Neuronal stem cell (in vitro differentiated cells): Measurements from ENCODE around the gene ROPN1.
"Not testable (repeated sequence)": the region's sequence is repeated elsewhere in the genome, so short reads cannot be mapped to it uniquely, and the experiment has no call there.

Experiments used
- DNase-seq: peaks from one replicate; pipeline ENCODE4 v3.0.0-alpha.2; 2013; ENCODE audit warnings: low spot score
- H2AFZ ChIP-seq: one replicate; pipeline ENCODE4 v1.6.1; 2013; ENCODE audit warnings: mild to moderate bottlenecking, low read length, inconsistent platforms
- H2AK5ac ChIP-seq: 2 replicates; pipeline ENCODE4 v1.6.1; 2013; ENCODE audit warnings: low read depth, mild to moderate bottlenecking, inconsistent platforms, low read length, moderate library complexity, mixed read lengths
- H2BK120ac ChIP-seq: 2 replicates; pipeline ENCODE4 v1.6.1; 2013; ENCODE audit warnings: low read depth, mild to moderate bottlenecking, inconsistent platforms, low read length, moderate library complexity, mixed read lengths
- H2BK12ac ChIP-seq: one replicate; pipeline ENCODE4 v1.6.1; 2013; ENCODE audit warnings: low read length, inconsistent platforms
- H2BK15ac ChIP-seq: 2 replicates; pipeline ENCODE4 v1.6.1; 2013; ENCODE audit warnings: mild to moderate bottlenecking, low read length, inconsistent platforms, mixed read lengths
- H2BK5ac ChIP-seq: one replicate; pipeline ENCODE4 v1.6.1; 2013; ENCODE audit warnings: inconsistent platforms, mild to moderate bottlenecking, low read length, moderate library complexity
- H3K14ac ChIP-seq: one replicate; pipeline ENCODE4 v1.6.1; 2013; ENCODE audit warnings: low read length, inconsistent platforms
- H3K18ac ChIP-seq: 2 replicates; pipeline ENCODE4 v1.6.1; 2013; ENCODE audit warnings: low read length, inconsistent platforms
- H3K23ac ChIP-seq: 2 replicates; pipeline ENCODE4 v1.6.1; 2013; ENCODE audit warnings: low read depth, mild to moderate bottlenecking, mixed read lengths, low read length, inconsistent platforms; ENCODE audit not compliant: poor library complexity
- H3K27ac ChIP-seq: replicated peaks from 3 replicates; pipeline ENCODE4 v1.5.1; 2013; ENCODE audit warnings: low read length, inconsistent platforms
- H3K27me3 ChIP-seq, 3 experiments: 2 replicates each; pipeline ENCODE4 v1.6.1; 2013; ENCODE audit warnings: low read length in 3 of 3, mild to moderate bottlenecking in 2 of 3, inconsistent platforms in 1 of 3, low read depth in 1 of 3, mixed read lengths in 1 of 3, moderate library complexity in 1 of 3; ENCODE audit not compliant: control insufficient read depth in 3 of 3, insufficient read depth in 3 of 3
- H3K36me3 ChIP-seq, 2 donors: replicated peaks in 1 of 2; 2 replicates each; pipeline ENCODE4 v1.6.1; 2013; ENCODE audit warnings: low read length in 2 of 2; ENCODE audit not compliant: control insufficient read depth in 2 of 2, insufficient read depth in 2 of 2
- H3K4ac ChIP-seq: 2 replicates; pipeline ENCODE4 v1.6.1; 2013; ENCODE audit warnings: inconsistent platforms, mild to moderate bottlenecking, low read length, moderate library complexity
- H3K4me1 ChIP-seq, 2 donors: 1 replicate in 1 of 2; 2 replicates in 1 of 2; pipeline ENCODE4 v1.6.1; 2013; ENCODE audit warnings: low read length in 2 of 2, low read depth in 1 of 2; ENCODE audit not compliant: control insufficient read depth in 2 of 2, insufficient read depth in 1 of 2
- H3K4me2 ChIP-seq: one replicate; pipeline ENCODE4 v1.6.1; 2013; ENCODE audit warnings: mild to moderate bottlenecking, low read length, inconsistent platforms; ENCODE audit not compliant: insufficient read depth, poor library complexity, severe bottlenecking
- H3K4me3 ChIP-seq, 2 donors: 2 replicates each; pipeline ENCODE4 v1.5.1; 2013; ENCODE audit warnings: low read length in 2 of 2, mild to moderate bottlenecking in 2 of 2, inconsistent platforms in 1 of 2, moderate library complexity in 1 of 2
- H3K79me1 ChIP-seq: one replicate; pipeline ENCODE4 v1.6.1; 2013; ENCODE audit warnings: low read depth, mild to moderate bottlenecking, inconsistent platforms, low read length, moderate library complexity
- H3K9ac ChIP-seq: one replicate; pipeline ENCODE4 v1.6.1; 2013; ENCODE audit warnings: mild to moderate bottlenecking, low read depth, low read length, inconsistent platforms; ENCODE audit not compliant: poor library complexity
- H3K9me3 ChIP-seq, 2 donors: replicated peaks in 1 of 2; 2 replicates each; pipeline versions ENCODE3 to v1.6.1; 2013; ENCODE audit warnings: low read length in 2 of 2, mild to moderate bottlenecking in 2 of 2, inconsistent platforms in 1 of 2, low read depth in 1 of 2, mixed read lengths in 1 of 2, moderate library complexity in 1 of 2; ENCODE audit not compliant: control insufficient read depth in 2 of 2, insufficient read depth in 1 of 2
- H4K8ac ChIP-seq: one replicate; pipeline ENCODE4 v1.6.1; 2013; ENCODE audit warnings: low read depth, mild to moderate bottlenecking, inconsistent platforms, low read length, moderate library complexity
- H4K91ac ChIP-seq: one replicate; pipeline ENCODE4 v1.6.1; 2013; ENCODE audit warnings: low read length, low read depth, mild to moderate bottlenecking, inconsistent platforms; ENCODE audit not compliant: poor library complexity
- WGBS, 2 donors: extraction: QIAGEN DNeasy Blood & Tissue Kit; methylation state at CpG; one replicate each; pipeline ENCODE4 v1.1.7; 2013; ENCODE audit warnings: missing lambda C conversion rate in 2 of 2, mixed read lengths in 1 of 2; ENCODE audit not compliant: insufficient read length in 2 of 2, insufficient replicate concordance in 1 of 2; ENCODE audit errors: extremely low coverage in 2 of 2; 5-methylcytosine and 5-hydroxymethylcytosine counted together

The ROPN1 gene

GRCh38 chr3:124032881-124033359 is 41.0 kb upstream of the ROPN1 start:
- Histone ChIP-seq H2BK5ac (peak overlapping the region; percentile 97), H3K4ac (no peak overlapping the region), H2BK15ac (peak overlapping the region; percentile 96), H3K18ac (peak overlapping the region; percentile 100), H3K14ac (no peak overlapping the region), H3K4me3 (peak overlapping the region; percentile 96), H3K4me2 (peak overlapping the region; percentile 85), H3K79me1 (peaks cover 4% of the 10 kb centered on the region), H3K9ac (peak overlapping the region; percentile 92), H3K9me3 (peaks cover 0 to 8% of the 10 kb centered on the region in 2 donors), H2AFZ (peak overlapping the region; percentile 99), H4K8ac (no peak overlapping the region), H3K4me1 (peaks cover 11% of the 10 kb centered on the region in 2 donors), H3K27ac (peak overlapping the region; percentile 85), H3K23ac (no peak overlapping the region), H2BK120ac (peak overlapping the region; percentile 99), H3K27me3 (no peaks in the 10 kb centered on the region), H4K91ac (no peak overlapping the region), H3K36me3 (no peaks in the 10 kb centered on the region), H2AK5ac (no peak overlapping the region), H2BK12ac (peak overlapping the region; percentile 23)
- WGBS, 2 donors: no CpG with 5 or more reads among the region's 48 CpGs
- peak; percentile 92 for DNase-seq

DNA sequence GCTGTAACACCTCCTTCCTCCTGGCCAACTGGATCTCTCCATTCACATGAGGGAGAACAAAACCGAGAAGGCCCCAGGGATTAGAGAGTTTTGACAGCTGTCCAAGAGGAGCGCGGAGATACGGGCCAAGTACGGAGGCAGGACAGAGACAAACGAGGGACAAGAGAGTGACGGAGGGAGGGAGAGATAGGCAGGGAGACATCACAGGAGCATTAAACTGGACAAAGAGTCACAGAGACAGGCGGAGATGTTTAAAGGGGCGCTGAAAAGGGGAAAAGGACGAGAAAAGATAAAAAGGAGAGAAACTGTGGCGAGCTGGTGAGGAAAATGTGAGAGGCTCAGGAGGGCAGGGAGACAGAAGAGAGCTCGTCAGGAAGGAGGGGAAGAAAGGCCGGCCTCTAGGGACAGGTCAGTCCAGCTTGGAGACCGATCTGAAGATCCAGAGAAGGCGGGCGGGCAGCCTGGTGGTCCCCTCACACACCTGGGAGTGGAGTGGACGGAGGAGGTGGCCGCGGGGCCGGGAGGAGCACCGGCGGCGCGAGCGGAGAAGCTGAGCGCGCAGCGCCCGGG is 40.5 kb upstream of the ROPN1 start:
- Histone ChIP-seq H3K79me1 (peaks cover 4% of the 10 kb centered on the region), H3K14ac (peak overlapping the region; percentile 47), H3K36me3 (no peaks in the 10 kb centered on the region), H3K9ac (peak overlapping the region; percentile 92), H3K4me2 (peak overlapping the region; percentile 85), H4K91ac (no peak overlapping the region), H3K27ac (peak overlapping the region; percentile 85), H2BK12ac (peak overlapping the region; percentile 23), H3K27me3 (no peaks in the 10 kb centered on the region), H3K18ac (peak overlapping the region; percentile 98), H2BK15ac (peak overlapping the region; percentile 68), H3K4me1 (peaks cover 11% of the 10 kb centered on the region in 2 donors), H2AFZ (peak overlapping the region; percentile 99), H2AK5ac (no peak overlapping the region), H2BK120ac (peak overlapping the region; percentile 2), H3K4ac (no peak overlapping the region), H4K8ac (no peak overlapping the region), H3K9me3 (peaks cover 0 to 8% of the 10 kb centered on the region in 2 donors), H3K23ac (no peak overlapping the region), H3K4me3 (peak overlapping the region; percentile 82 to 96), H2BK5ac (peak overlapping the region; percentile 97)
- no CpG with 5 or more reads among the region's 29 CpGs for WGBS, 2 donors
- peak; percentile 48 for DNase-seq

GRCh38 chr3:124026516-124026915 is 34.6 kb upstream of the ROPN1 start:
- Histone ChIP-seq H4K91ac (no peak overlapping the region), H2BK12ac (no peak overlapping the region), H3K27me3 (no peaks in the 10 kb centered on the region)

DNA sequence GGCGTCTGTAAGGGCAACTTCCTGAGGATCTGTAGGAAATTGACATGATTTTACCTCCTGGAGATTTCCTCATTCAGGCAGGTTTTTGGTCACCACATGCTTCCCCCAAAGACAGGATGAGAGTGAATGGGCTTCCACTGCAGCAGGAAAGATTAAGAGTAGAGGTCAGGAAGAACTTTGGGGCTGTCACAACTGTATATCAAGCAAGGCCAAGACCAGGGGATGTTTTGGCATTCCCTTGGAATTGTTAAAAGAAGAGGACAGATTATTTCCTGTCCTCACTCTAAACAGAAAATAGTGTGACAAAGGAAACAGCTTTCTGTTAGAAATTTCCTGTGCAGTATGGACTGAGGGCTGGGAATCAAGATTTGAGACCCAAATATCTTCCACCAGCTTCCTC is 31.6 kb upstream of the ROPN1 start:
- not testable (repeated sequence) for H3K4ac ChIP-seq, H2AK5ac ChIP-seq, H3K9me3 ChIP-seq, H3K36me3 ChIP-seq, H2BK5ac ChIP-seq, H2BK12ac ChIP-seq, H3K27ac ChIP-seq, H3K27me3 ChIP-seq, H4K91ac ChIP-seq, H3K23ac ChIP-seq, H2AFZ ChIP-seq, H2BK15ac ChIP-seq, H3K4me3 ChIP-seq, H3K18ac ChIP-seq, H4K8ac ChIP-seq, H3K4me1 ChIP-seq, H2BK120ac ChIP-seq, H3K14ac ChIP-seq, H3K79me1 ChIP-seq, H3K4me2 ChIP-seq, DNase-seq, H3K9ac ChIP-seq
- no CpG with 5 or more reads among the region's 1 CpG for WGBS, 2 donors

More at GRCh38 chr3:124026516-124026915, 34.6 kb upstream of the ROPN1 start:
- no peak overlapping the region for H2AK5ac ChIP-seq
- no peak overlapping the region for H4K8ac ChIP-seq
- no peak for DNase-seq
- no peaks in the 10 kb centered on the region for H3K4me1 ChIP-seq
- H2BK120ac ChIP-seq: no peak overlapping the region
- no peaks in the 10 kb centered on the region for H3K9me3 ChIP-seq
- no peak overlapping the region for H2AFZ ChIP-seq
- H3K36me3 ChIP-seq: no peaks in the 10 kb centered on the region
- H2BK15ac ChIP-seq: no peak overlapping the region
- H3K4ac ChIP-seq: no peak overlapping the region
- no CpG with 5 or more reads among the region's 4 CpGs for WGBS, 2 donors
- no peak overlapping the region for H3K9ac ChIP-seq
- H3K14ac ChIP-seq: no peak overlapping the region
- no peak overlapping the region for H3K27ac ChIP-seq
- H3K4me2 ChIP-seq: no peak overlapping the region
- no peaks in the 10 kb centered on the region for H3K79me1 ChIP-seq
- H3K18ac ChIP-seq: no peak overlapping the region
- no peak overlapping the region for H3K23ac ChIP-seq
- no peak overlapping the region for H3K4me3 ChIP-seq
- H2BK5ac ChIP-seq: no peak overlapping the region
